SK-N-SH treated with all-trans-retinoic acid at 6 μM for 48 hours (cell line): ENCODE data around the gene MPDU1.
"Not testable (repeated sequence)": the region's sequence is repeated elsewhere in the genome, so short reads cannot be mapped to it uniquely, and the experiment has no call there.

ENCODE experiments used
- ATAC-seq: fragments of 200-7000 bp; cut with Tn5 transposase; 3 replicates; pipeline ENCODE4 v1.9.1; 2020; ENCODE audit warnings: mild to moderate bottlenecking, moderate library complexity
- ARNTL ChIP-seq: fragments of 450-650 bp; formaldehyde crosslinking; IDR thresholded peaks from 2 replicates; pipeline ENCODE4 v1.5.0; 2020; ENCODE audit warnings: low read depth, mild to moderate bottlenecking, moderate library complexity, borderline replicate concordance
- BACH2 ChIP-seq: fragments of 250-450 bp; sonication (Bioruptor Pico); IDR thresholded peaks from 2 replicates; pipeline ENCODE4 v1.9.0; 2021; ENCODE audit warnings: mild to moderate bottlenecking, borderline replicate concordance
- CSDC2 ChIP-seq: fragments of 250-450 bp; sonication (Bioruptor Pico); IDR thresholded peaks from 2 replicates; pipeline ENCODE4 v1.5.0; 2020; ENCODE audit warnings: mild to moderate bottlenecking, moderate library complexity
- ESRRG ChIP-seq: fragments of 250-450 bp; sonication (Bioruptor Pico); IDR thresholded peaks from 2 replicates; pipeline ENCODE4 v1.6.1; 2021; ENCODE audit warnings: mild to moderate bottlenecking
- GLIS3 ChIP-seq: fragments of 250-450 bp; sonication (Bioruptor Pico); IDR thresholded peaks from 2 replicates; pipeline ENCODE4 v1.5.0; 2020; ENCODE audit warnings: mild to moderate bottlenecking, moderate library complexity
- SNAI2 ChIP-seq: fragments of 250-450 bp; sonication (Bioruptor Pico); IDR thresholded peaks from 2 replicates; pipeline ENCODE4 v1.5.0; 2020; ENCODE audit warnings: mild to moderate bottlenecking, moderate library complexity
- TCF4 ChIP-seq: fragments of 250-450 bp; sonication (Bioruptor Pico); IDR thresholded peaks from 2 replicates; pipeline ENCODE4 v1.8.0; 2021; ENCODE audit warnings: mild to moderate bottlenecking, moderate library complexity, borderline replicate concordance
- TOX ChIP-seq: fragments of 250-450 bp; sonication (Bioruptor Pico); IDR thresholded peaks from 2 replicates; pipeline ENCODE4 v1.8.0; 2021; ENCODE audit warnings: mild to moderate bottlenecking, moderate library complexity, borderline replicate concordance
- ZC3H10 ChIP-seq: fragments of 250-450 bp; sonication (Bioruptor Pico); IDR thresholded peaks from 2 replicates; pipeline ENCODE4 v1.5.1; 2021; ENCODE audit warnings: mild to moderate bottlenecking, moderate library complexity
- ZFP3 ChIP-seq: fragments of 250-450 bp; sonication (Bioruptor Pico); IDR thresholded peaks from 2 replicates; pipeline ENCODE4 v1.5.0; 2020; ENCODE audit warnings: mild to moderate bottlenecking, moderate library complexity
- ZFP30 ChIP-seq: fragments of 450-650 bp; formaldehyde crosslinking; IDR thresholded peaks from 2 replicates; pipeline ENCODE4 v1.5.0; 2022; ENCODE audit warnings: mild to moderate bottlenecking, moderate library complexity
- ZNF565 ChIP-seq: fragments of 450-650 bp; formaldehyde crosslinking; conservative IDR thresholded peaks from 2 replicates; pipeline ENCODE4 v1.5.0; 2020; ENCODE audit warnings: low read depth, mild to moderate bottlenecking, moderate library complexity
- ZNF70 ChIP-seq: fragments of 450-650 bp; formaldehyde crosslinking; IDR thresholded peaks from 2 replicates; pipeline ENCODE4 v1.5.0; 2020; ENCODE audit warnings: mild to moderate bottlenecking, moderate library complexity
- ZNF8 ChIP-seq: fragments of 450-650 bp; formaldehyde crosslinking; IDR thresholded peaks from 2 replicates; pipeline ENCODE4 v1.5.0; 2020; ENCODE audit warnings: mild to moderate bottlenecking, moderate library complexity
- TF ChIP-seq, protein P1 (sequence below): fragments of 250-450 bp; sonication (Bioruptor Pico); IDR thresholded peaks from 2 replicates; pipeline ENCODE4 v1.5.1; 2021; ENCODE audit warnings: mild to moderate bottlenecking, moderate library complexity
- TF ChIP-seq, protein P2 (sequence below): fragments of 250-450 bp; sonication (Bioruptor Pico); IDR thresholded peaks from 2 replicates; pipeline ENCODE4 v1.5.1; 2020; ENCODE audit warnings: low read depth, mild to moderate bottlenecking, moderate library complexity
- TF ChIP-seq, protein P3 (sequence below): fragments of 250-450 bp; sonication (Bioruptor Pico); IDR thresholded peaks from 2 replicates; pipeline ENCODE4 v1.8.0; 2020; ENCODE audit warnings: mild to moderate bottlenecking, moderate library complexity, borderline replicate concordance
- TF ChIP-seq, protein P4 (sequence below): fragments of 250-450 bp; sonication (Bioruptor Pico); IDR thresholded peaks from 2 replicates; pipeline ENCODE4 v1.5.0; 2020; ENCODE audit warnings: mild to moderate bottlenecking, moderate library complexity
- TF ChIP-seq, protein P5 (sequence below): fragments of 250-450 bp; sonication (Bioruptor Pico); IDR thresholded peaks from 2 replicates; pipeline ENCODE4 v1.8.0; 2021; ENCODE audit warnings: low read depth, mild to moderate bottlenecking, moderate library complexity, borderline replicate concordance

Gene MPDU1

DNA sequence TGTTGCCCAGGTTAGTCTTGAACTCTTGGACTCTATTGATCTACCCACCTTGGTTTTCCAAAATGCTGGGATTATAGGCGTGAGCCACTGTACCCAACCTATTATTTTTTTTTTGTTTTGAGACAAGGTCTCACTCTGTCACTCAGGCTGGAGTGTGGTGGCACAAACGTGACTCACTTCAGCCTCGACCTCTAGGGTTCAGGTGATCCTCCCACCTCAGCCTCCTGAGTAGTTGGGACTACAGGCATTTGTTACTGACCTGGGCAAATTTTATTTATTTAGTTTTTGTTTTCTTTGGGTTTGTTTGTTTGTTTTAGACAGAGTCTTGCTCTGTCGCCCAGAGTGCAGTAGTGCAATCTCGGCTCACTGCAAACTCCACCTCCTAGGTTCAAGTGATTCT, 40.0 kb downstream of the MPDU1 start:
- ATAC-seq: no peak
- TF ChIP-seq, protein P1, sequence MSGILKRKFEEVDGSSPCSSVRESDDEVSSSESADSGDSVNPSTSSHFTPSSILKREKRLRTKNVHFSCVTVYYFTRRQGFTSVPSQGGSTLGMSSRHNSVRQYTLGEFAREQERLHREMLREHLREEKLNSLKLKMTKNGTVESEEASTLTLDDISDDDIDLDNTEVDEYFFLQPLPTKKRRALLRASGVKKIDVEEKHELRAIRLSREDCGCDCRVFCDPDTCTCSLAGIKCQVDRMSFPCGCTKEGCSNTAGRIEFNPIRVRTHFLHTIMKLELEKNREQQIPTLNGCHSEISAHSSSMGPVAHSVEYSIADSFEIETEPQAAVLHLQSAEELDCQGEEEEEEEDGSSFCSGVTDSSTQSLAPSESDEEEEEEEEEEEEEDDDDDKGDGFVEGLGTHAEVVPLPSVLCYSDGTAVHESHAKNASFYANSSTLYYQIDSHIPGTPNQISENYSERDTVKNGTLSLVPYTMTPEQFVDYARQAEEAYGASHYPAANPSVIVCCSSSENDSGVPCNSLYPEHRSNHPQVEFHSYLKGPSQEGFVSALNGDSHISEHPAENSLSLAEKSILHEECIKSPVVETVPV (CRISPR knock-in tag): no peak
- TF ChIP-seq, protein P2, sequence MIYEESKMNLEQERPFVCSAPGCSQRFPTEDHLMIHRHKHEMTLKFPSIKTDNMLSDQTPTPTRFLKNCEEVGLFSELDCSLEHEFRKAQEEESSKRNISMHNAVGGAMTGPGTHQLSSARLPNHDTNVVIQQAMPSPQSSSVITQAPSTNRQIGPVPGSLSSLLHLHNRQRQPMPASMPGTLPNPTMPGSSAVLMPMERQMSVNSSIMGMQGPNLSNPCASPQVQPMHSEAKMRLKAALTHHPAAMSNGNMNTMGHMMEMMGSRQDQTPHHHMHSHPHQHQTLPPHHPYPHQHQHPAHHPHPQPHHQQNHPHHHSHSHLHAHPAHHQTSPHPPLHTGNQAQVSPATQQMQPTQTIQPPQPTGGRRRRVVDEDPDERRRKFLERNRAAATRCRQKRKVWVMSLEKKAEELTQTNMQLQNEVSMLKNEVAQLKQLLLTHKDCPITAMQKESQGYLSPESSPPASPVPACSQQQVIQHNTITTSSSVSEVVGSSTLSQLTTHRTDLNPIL (CRISPR knock-in tag): no peak
- TF ChIP-seq, protein P3, sequence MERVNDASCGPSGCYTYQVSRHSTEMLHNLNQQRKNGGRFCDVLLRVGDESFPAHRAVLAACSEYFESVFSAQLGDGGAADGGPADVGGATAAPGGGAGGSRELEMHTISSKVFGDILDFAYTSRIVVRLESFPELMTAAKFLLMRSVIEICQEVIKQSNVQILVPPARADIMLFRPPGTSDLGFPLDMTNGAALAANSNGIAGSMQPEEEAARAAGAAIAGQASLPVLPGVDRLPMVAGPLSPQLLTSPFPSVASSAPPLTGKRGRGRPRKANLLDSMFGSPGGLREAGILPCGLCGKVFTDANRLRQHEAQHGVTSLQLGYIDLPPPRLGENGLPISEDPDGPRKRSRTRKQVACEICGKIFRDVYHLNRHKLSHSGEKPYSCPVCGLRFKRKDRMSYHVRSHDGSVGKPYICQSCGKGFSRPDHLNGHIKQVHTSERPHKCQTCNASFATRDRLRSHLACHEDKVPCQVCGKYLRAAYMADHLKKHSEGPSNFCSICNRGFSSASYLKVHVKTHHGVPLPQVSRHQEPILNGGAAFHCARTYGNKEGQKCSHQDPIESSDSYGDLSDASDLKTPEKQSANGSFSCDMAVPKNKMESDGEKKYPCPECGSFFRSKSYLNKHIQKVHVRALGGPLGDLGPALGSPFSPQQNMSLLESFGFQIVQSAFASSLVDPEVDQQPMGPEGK (CRISPR knock-in tag): no peak
- TF ChIP-seq TCF4 (CRISPR knock-in tag) (no peak), CSDC2 (CRISPR knock-in tag) (no peak), TOX (CRISPR knock-in tag) (no peak), BACH2 (CRISPR knock-in tag) (no peak), ARNTL (no peak), ZNF8 (CRISPR knock-in tag) (no peak), ESRRG (CRISPR knock-in tag) (no peak), ZNF565 (no peak), ZC3H10 (CRISPR knock-in tag) (no peak), ZFP3 (CRISPR knock-in tag) (no peak), GLIS3 (no peak), ZFP30 (CRISPR knock-in tag) (no peak), ZNF70 (CRISPR knock-in tag) (no peak)
- TF ChIP-seq, protein P4, sequence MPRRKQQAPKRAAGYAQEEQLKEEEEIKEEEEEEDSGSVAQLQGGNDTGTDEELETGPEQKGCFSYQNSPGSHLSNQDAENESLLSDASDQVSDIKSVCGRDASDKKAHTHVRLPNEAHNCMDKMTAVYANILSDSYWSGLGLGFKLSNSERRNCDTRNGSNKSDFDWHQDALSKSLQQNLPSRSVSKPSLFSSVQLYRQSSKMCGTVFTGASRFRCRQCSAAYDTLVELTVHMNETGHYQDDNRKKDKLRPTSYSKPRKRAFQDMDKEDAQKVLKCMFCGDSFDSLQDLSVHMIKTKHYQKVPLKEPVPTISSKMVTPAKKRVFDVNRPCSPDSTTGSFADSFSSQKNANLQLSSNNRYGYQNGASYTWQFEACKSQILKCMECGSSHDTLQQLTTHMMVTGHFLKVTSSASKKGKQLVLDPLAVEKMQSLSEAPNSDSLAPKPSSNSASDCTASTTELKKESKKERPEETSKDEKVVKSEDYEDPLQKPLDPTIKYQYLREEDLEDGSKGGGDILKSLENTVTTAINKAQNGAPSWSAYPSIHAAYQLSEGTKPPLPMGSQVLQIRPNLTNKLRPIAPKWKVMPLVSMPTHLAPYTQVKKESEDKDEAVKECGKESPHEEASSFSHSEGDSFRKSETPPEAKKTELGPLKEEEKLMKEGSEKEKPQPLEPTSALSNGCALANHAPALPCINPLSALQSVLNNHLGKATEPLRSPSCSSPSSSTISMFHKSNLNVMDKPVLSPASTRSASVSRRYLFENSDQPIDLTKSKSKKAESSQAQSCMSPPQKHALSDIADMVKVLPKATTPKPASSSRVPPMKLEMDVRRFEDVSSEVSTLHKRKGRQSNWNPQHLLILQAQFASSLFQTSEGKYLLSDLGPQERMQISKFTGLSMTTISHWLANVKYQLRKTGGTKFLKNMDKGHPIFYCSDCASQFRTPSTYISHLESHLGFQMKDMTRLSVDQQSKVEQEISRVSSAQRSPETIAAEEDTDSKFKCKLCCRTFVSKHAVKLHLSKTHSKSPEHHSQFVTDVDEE (CRISPR knock-in tag): no peak
- TF ChIP-seq, protein P5, sequence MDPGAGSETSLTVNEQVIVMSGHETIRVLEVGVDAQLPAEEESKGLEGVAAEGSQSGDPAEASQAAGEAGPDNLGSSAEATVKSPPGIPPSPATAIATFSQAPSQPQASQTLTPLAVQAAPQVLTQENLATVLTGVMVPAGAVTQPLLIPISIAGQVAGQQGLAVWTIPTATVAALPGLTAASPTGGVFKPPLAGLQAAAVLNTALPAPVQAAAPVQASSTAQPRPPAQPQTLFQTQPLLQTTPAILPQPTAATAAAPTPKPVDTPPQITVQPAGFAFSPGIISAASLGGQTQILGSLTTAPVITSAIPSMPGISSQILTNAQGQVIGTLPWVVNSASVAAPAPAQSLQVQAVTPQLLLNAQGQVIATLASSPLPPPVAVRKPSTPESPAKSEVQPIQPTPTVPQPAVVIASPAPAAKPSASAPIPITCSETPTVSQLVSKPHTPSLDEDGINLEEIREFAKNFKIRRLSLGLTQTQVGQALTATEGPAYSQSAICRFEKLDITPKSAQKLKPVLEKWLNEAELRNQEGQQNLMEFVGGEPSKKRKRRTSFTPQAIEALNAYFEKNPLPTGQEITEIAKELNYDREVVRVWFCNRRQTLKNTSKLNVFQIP (CRISPR knock-in tag): no peak

DNA sequence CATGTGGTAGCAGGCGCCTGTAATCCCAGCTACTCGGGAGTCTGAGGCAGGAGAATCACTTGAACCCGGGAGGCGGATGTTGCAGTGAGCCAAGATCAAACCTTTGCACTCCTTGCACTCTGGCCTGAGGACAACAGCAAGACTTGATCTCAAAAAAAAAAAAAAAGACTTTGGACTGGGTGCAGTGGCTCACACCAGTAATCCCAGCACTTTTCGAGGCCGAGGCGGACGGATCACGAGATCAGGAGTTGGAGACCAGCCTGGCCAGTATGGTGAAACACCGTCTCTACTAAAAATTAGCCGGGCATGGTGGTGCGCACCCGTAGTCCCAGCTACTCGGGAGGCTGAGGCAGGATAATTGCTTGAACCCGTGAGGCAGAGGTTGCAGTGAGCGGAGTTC, 42.1 kb downstream of the MPDU1 start:
- not testable (repeated sequence) for ATAC-seq

DNA sequence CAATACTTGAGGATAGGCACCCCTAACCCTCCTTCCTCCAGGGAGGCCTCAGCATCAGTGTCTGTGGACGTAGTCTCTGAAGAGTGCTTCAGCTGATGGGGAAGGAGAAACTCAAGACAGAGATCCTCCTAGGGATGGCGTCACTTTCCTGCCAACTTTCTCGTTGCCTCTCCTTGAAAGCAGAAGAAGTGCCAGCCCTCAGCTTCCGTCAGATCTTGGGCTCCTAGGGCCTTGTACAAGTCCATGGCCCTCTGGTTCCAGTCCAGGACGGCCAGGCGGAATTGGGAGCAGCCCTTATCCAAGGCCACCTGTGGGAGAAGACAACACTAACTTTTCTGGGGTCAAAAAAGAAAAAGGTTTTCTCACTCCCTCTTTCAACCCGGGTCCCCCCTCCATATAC, 42.7 kb downstream of the MPDU1 start:
- TF ChIP-seq GLIS3: no peak
- no peak for TF ChIP-seq SNAI2 (CRISPR knock-in tag)
- no peak for TF ChIP-seq ZFP3 (CRISPR knock-in tag)
- ATAC-seq: no peak

DNA sequence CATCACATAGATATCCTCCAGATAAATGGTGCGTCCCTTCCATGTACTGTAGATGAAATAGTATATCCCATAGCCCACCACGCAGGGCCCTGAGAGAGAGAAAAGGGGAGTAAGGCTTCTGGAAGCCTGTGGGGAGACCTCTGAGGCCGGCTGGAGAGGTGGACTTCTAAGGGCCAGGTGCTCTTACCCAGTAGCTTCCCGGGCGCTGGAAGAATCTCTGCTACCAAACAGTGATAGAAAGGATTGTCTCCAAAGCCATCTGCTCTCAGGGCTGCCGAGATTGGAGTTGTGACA, 43.3 kb downstream of the MPDU1 start:
- ATAC-seq: peak; percentile 55
- TF ChIP-seq, protein P4 (CRISPR knock-in tag): no peak
- TF ChIP-seq TCF4 (CRISPR knock-in tag) (no peak), ZNF8 (CRISPR knock-in tag) (no peak), GLIS3 (no peak), CSDC2 (CRISPR knock-in tag) (no peak), ZFP30 (CRISPR knock-in tag) (no peak), BACH2 (CRISPR knock-in tag) (no peak)
- TF ChIP-seq, protein P2 (CRISPR knock-in tag): no peak
- TF ChIP-seq, protein P3 (CRISPR knock-in tag): no peak
